NCI-H2029 (cell line): ENCODE results near the gene NOXO1.
A peak's percentile ranks its signal among the peaks of the same experiment; 100 is the strongest.
"Not testable (repeated sequence)": the region's sequence is repeated elsewhere in the genome, so short reads cannot be mapped to it uniquely, and the experiment has no call there.

Experiments
- DNase-seq: peaks from one replicate; lab custom pipeline; 2025; lab: John Stamatoyannopoulos, UW

The NOXO1 gene

GRCh38 chr16:1941162-1942046, 39.9 kb downstream of the NOXO1 start:
- no peak for DNase-seq

GRCh38 chr16:1940273-1941161, 40.8 kb downstream of the NOXO1 start:
- no peak for DNase-seq

- DNase-seq, result not testable (repeated sequence)
Observed at GRCh38 chr16:1939833-1940232, 41.4 kb downstream of the NOXO1 start.

- no peak for DNase-seq
Observed at GRCh38 chr16:1938910-1939309, 42.4 kb downstream of the NOXO1 start.

DNA sequence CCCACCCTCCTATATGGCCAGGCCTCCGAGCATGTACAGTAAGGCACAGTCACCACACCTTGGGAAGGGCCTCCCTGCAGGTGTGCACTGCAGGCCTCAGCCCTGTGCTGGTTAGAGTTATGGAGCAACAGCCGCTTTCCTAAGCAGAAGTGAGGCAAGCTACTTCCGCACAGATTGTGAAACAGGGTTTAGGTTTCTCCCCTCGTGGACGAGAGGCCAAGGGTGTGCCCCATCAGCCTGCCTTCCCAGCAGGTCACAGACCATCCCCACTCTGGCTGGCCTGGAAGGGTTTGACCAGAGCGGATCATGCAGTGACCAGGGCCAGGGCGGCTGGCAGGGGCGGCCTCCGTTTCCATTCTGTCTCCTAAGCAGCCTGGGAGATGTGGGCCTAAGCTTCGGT, 43.0 kb downstream of the NOXO1 start:
- no peak for DNase-seq

- no peak for DNase-seq
Observed at GRCh38 chr16:1936945-1937479, 44.3 kb downstream of the NOXO1 start.

- DNase-seq, result no peak
Observed at GRCh38 chr16:1933097-1933661, 48.1 kb downstream of the NOXO1 start.

GRCh38 chr16:1932050-1933028, 48.9 kb downstream of the NOXO1 start:
- peak; percentile 9 for DNase-seq

GRCh38 chr16:1930338-1930720, 50.9 kb downstream of the NOXO1 start:
- no peak for DNase-seq

DNA sequence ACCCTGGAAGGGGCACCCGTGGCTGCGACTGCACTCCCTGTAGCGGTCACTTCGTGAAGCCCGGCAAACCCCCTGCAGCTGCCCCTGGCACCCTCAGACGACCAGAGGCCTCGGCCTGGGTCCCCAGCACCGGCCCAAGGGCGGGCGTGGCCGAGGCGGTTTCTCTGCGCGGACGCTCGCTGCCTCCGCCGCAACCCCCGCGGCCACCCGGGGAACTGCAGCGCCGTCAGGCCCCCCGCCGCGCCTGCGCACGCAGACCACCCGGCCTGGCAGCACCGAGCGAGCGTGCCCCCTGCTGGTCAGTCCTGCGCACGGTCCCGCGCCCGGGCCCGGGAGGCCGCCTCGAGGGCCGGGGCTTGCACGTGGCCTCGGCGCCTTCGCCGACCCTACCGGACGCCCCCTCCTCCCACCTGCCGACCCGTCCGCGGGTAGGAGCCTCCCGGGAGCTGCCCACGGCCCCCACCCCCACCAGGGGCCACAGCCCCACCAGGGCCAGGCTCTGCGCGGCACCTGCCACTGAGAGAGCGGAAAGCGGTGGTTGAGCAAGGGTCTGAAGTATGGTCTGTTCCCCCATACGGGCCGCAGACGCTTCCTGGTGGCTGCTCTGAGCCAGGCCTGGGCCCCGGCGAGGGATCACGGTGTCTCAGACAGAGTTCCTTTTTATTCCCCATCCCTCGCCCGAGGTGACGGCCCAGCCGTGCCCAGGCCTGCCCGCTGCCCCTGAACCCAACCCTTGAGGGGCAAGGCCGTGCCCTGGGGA, 51.5 kb downstream of the NOXO1 start:
- peak; percentile 56 for DNase-seq

DNA sequence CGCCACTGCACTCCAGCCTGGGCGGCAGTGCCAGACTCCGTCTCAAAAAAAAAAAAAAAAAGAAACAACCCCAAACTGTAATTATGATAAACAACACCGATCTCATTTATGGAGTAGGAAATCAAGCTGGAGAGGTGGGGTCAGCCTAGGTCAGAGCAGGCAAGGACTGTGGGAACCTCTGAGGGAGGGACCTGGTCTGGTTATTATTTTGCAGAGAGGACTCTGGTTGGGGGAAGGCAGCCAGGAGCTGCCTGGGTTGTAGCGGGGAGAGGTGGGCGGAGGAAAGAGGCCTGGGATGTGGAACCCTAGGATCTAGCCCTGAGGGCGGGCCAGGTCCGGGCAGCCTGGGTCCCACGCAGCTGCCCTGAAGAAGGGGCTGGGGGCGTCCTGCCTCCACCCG, 52.2 kb downstream of the NOXO1 start:
- peak; percentile 50 for DNase-seq
